Activated gamma-delta T cell treated with Interleukin-2 at 50 U/mL for 16 hours (primary cell): Measurements from ENCODE around the gene PPP4R2.
"Not testable (repeated sequence)": the region's sequence is repeated elsewhere in the genome, so short reads cannot be mapped to it uniquely, and the experiment has no call there.

Experiments
- DNase-seq: peaks from one replicate; pipeline ENCODE4 v3.0.0-alpha.2; 2020

PPP4R2 gene

GRCh38 chr3:73026760-73027113 is 30.1 kb downstream of the PPP4R2 start:
- no peak for DNase-seq

GRCh38 chr3:73028803-73029202 is 32.2 kb downstream of the PPP4R2 start:
- DNase-seq, result no peak

- DNase-seq, result no peak
Measured at GRCh38 chr3:73029321-73029796, 32.7 kb downstream of the PPP4R2 start.

GRCh38 chr3:73030073-73030597 is 33.5 kb downstream of the PPP4R2 start:
- no peak for DNase-seq

- no peak for DNase-seq
Measured at GRCh38 chr3:73031573-73032103, 35.0 kb downstream of the PPP4R2 start.

- DNase-seq, result no peak
Measured at GRCh38 chr3:73036694-73037591, 40.3 kb downstream of the PPP4R2 start.

GRCh38 chr3:73041537-73041936 is 44.9 kb downstream of the PPP4R2 start:
- DNase-seq, result no peak

GRCh38 chr3:73043414-73043813 is 46.8 kb downstream of the PPP4R2 start:
- DNase-seq, result no peak

GRCh38 chr3:73045391-73045790 is 48.8 kb downstream of the PPP4R2 start:
- no peak for DNase-seq

- no peak for DNase-seq
Measured at GRCh38 chr3:73046195-73046594, 49.6 kb downstream of the PPP4R2 start.

- DNase-seq, result no peak
Measured at GRCh38 chr3:73049319-73049718, 52.7 kb downstream of the PPP4R2 start.

GRCh38 chr3:73052857-73053256 is 56.2 kb downstream of the PPP4R2 start:
- no peak for DNase-seq

GRCh38 chr3:73055583-73055982 is 59.0 kb downstream of the PPP4R2 start:
- no peak for DNase-seq

- DNase-seq, result no peak
Measured at GRCh38 chr3:73056014-73056844, 59.6 kb downstream of the PPP4R2 start.

- no peak for DNase-seq
Measured at GRCh38 chr3:73056845-73057150, 60.2 kb downstream of the PPP4R2 start.

- no peak for DNase-seq
Measured at GRCh38 chr3:73060302-73060723, 63.7 kb downstream of the PPP4R2 start.

- no peak for DNase-seq
Measured at GRCh38 chr3:73061416-73061815, 64.8 kb downstream of the PPP4R2 start, which contains the start of gene EBLN2. TSS of gene EBLN2 (plus strand) at chr3:73061659. CDS start at chr3:73062082, 423 bp downstream.

GRCh38 chr3:73066243-73066642 is 69.6 kb downstream of the PPP4R2 start:
- not testable (repeated sequence) for DNase-seq

- no peak for DNase-seq
Measured at GRCh38 chr3:73068419-73068818, 71.8 kb downstream of the PPP4R2 start.

- no peak for DNase-seq
Measured at GRCh38 chr3:73069187-73069586, 72.6 kb downstream of the PPP4R2 start.

GRCh38 chr3:73069775-73070444 is 73.3 kb downstream of the PPP4R2 start:
- no peak for DNase-seq

- DNase-seq, result no peak
Measured at GRCh38 chr3:73070675-73071575, 74.3 kb downstream of the PPP4R2 start.
